ENCODE results near the gene PLD3.

- TF ChIP-seq CTCF (IDR thresholded peaks at IDR 0.05) = no peak
- no peak for TF ChIP-seq POLR2AphosphoS5 (IDR thresholded peaks at IDR 0.05)
- TF ChIP-seq POLR2A (IDR thresholded peaks at IDR 0.05) = peak; percentile 25 to 31
- TF ChIP-seq EP300 (IDR thresholded peaks at IDR 0.05) = no peak
These were observed 68.6 kb downstream of the PLD3 start for GRCh38 chr19:40416918-40417642.
